ENCODE results near the gene KCNA10.
A peak's percentile ranks its signal among the peaks of the same experiment; 100 is the strongest.

KCNA10 gene

DNA sequence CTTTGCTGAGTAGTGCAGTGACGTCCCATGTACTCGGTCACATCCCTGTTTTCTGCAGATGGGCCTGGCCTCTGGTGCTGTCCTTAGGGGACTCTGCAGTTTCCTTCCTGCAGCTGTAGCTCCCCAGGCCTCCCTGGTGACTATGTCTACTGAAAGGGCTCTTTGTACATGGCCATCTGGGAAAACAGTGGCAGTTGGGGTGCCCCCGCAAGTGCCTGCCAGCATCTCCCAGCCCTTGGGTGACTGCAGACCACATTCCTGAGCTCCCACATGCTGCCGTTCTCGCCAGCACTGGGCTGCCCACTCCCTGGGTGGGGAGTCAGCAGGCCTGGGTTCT, 37.5 kb upstream of the KCNA10 start:
- peaks cover 60% of the 10 kb centered on the region for H3K27me3 ChIP-seq (ENCODE audit: insufficient read depth, insufficient read length)
- H3K9ac ChIP-seq (ENCODE audit: insufficient read length, low read depth), result no peak overlapping the region
- no peak overlapping the region for H3K4me3 ChIP-seq (ENCODE audit: insufficient read length, low read depth)
- H3K9me3 ChIP-seq (ENCODE audit: insufficient read depth, low read length), result no peaks in the 10 kb centered on the region
- peaks cover 14% of the 10 kb centered on the region for H3K4me1 ChIP-seq (ENCODE audit: insufficient read depth, insufficient read length)
- H3K36me3 ChIP-seq (ENCODE audit: insufficient read depth, insufficient read length, low read length), result no peaks in the 10 kb centered on the region
- DNase-seq (ENCODE audit: low read depth, low spot score), result no peak
- no peak for TF ChIP-seq YY1 (IDR thresholded peaks at IDR 0.05; ENCODE audit: insufficient read depth, insufficient read length)
- TF ChIP-seq SUZ12 (IDR thresholded peaks at IDR 0.05; ENCODE audit: extremely low read depth, insufficient read depth, insufficient read length), result no peak
- no peak; the same call in 1 of the 2 replicates for TF ChIP-seq ZNF274 (IDR thresholded peaks at IDR 0.05; ENCODE audit: low read depth, low read length)

DNA sequence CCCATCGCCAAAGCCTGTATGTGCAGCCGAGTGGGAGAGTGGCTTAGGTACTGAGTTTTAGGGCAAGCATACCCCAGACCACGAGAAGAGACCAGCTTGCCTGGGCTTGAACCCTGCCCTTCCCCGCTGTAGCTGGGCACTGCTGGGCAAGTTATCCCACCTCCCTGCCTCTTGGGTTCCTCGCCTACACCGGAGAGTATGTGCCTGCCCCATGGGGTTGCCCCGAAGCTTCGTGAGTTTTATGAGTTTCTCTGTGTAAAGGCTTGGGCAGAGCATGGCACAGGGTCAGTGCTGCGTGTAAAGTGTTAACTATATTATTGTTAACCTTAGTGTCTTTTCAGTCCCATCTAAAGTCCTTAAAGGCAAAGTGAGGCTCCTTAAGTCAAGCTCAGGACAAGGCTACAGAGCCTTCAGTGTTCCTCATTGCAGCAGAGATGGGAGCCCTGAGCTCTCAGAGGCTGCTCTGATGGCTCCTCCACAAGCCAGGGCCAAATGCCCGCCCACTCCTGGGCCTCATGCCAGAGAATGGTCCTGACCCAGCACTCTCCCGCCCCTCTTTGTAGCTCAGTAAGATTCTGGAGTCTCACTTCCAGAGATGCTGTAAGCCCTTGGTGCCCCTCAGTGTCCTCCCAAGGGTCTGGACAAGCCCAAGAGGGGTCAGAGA, 37.0 kb upstream of the KCNA10 start:
- TF ChIP-seq SUZ12 (IDR thresholded peaks at IDR 0.05; ENCODE audit: extremely low read depth, insufficient read depth, insufficient read length), result no peak
- TF ChIP-seq YY1 (IDR thresholded peaks at IDR 0.05; ENCODE audit: insufficient read depth, insufficient read length), result no peak
- no peak for TF ChIP-seq ZNF274 (IDR thresholded peaks at IDR 0.05; ENCODE audit: low read depth, low read length)
- DNase-seq (ENCODE audit: low read depth, low spot score), result no peak
- peak overlapping the region; percentile 44 for H3K4me3 ChIP-seq (ENCODE audit: insufficient read length, low read depth)

DNA sequence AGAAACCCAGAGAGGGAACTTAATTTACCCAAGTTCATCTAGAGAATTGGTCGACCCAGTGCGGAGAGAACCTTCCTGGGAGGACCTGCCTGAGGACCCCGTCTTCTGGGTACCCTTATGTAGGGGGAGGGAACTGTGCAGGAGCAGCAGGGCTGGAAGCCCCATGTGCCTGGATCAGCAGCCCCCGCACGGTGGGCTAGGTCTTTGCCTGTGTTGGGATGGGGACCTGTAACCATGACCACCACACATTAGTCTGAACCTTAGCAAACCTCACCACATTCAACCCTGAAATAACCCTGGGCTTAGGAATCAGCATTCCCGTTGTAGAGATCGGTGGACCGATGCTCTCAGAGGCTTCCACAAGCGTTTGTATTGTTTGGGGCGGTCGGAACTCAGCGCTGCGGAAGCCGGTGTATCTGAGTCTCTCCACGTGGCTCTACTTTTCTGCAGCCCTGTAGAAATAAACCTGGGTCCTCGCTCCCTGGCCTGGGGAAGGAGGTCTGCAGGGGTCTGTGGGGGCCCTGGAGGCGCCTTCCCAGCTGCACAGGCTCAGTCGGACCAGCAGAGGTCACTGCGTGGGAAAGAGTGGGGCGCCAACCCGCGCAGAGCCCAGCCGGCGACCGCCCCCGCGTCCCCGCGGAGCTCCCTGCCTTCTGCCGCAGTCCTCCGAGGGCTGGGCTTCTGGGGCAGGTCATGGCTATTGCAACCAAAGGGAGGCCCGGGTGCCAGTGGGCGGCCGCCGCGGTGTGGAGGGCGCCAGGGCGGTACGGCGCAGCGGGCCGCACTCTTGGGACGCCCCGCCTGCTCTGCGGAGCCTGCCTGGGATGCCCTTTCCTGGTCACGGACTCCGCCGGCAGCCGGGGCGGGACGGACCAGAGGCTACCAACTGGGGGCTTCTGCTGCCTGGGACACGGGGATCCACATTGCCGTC, 36.2 kb upstream of the KCNA10 start:
- Histone ChIP-seq H3K4me3 (ENCODE audit: insufficient read length, low read depth) (peak overlapping the region; percentile 44), H3K9ac (ENCODE audit: insufficient read length, low read depth) (peak overlapping the region; percentile 71), H3K4me1 (ENCODE audit: insufficient read depth, insufficient read length) (peaks cover 12% of the 10 kb centered on the region), H3K36me3 (ENCODE audit: insufficient read depth, insufficient read length, low read length) (no peaks in the 10 kb centered on the region), H3K27me3 (ENCODE audit: insufficient read depth, insufficient read length) (peaks cover 68% of the 10 kb centered on the region), H3K9me3 (ENCODE audit: insufficient read depth, low read length) (no peaks in the 10 kb centered on the region)
- TF ChIP-seq SUZ12 (IDR thresholded peaks at IDR 0.05; ENCODE audit: extremely low read depth, insufficient read depth, insufficient read length), result no peak
- TF ChIP-seq YY1 (IDR thresholded peaks at IDR 0.05; ENCODE audit: insufficient read depth, insufficient read length), result no peak
- TF ChIP-seq ZNF274 (IDR thresholded peaks at IDR 0.05; ENCODE audit: low read depth, low read length), result no peak
- DNase-seq (ENCODE audit: low read depth, low spot score), result peak; percentile 15

More for the DNA sequence above, 37.0 kb upstream of the KCNA10 start:
- no peaks in the 10 kb centered on the region for H3K9me3 ChIP-seq (ENCODE audit: insufficient read depth, low read length)
- no peaks in the 10 kb centered on the region for H3K36me3 ChIP-seq (ENCODE audit: insufficient read depth, insufficient read length, low read length)
- H3K27me3 ChIP-seq (ENCODE audit: insufficient read depth, insufficient read length), result peaks cover 65% of the 10 kb centered on the region
- H3K9ac ChIP-seq (ENCODE audit: insufficient read length, low read depth), result peak overlapping the region; percentile 71
- peaks cover 14% of the 10 kb centered on the region for H3K4me1 ChIP-seq (ENCODE audit: insufficient read depth, insufficient read length)

DNA sequence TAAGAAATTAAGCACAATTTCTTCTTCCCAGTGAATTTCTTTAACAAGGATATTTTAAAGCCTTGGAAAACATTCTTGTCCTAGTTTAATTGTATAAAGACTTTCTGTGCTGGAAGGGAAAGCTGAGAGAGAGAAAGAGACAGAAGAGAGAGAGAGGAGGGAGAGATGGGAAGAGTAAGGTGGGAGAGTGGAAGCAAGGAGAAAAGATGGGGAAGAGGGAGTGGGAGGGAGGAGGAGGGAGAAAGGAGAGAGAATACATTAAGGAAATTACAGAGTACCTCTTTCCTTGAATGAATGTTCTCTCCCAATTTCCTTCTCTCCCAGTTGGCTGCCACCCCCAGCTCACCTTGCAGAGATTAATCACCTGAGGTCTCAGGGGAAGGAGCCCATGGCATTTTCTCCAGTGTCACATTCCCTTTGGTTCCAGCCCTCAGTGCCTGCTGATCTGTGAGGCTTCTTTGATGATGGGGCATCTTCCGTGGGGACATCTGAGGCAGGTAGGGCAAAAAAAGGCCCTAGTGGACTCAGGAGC, 32.4 kb upstream of the KCNA10 start:
- TF ChIP-seq YY1 (IDR thresholded peaks at IDR 0.05; ENCODE audit: insufficient read depth, insufficient read length), result no peak
- no peak for TF ChIP-seq ZNF274 (IDR thresholded peaks at IDR 0.05; ENCODE audit: low read depth, low read length)
- no peak for TF ChIP-seq SUZ12 (IDR thresholded peaks at IDR 0.05; ENCODE audit: extremely low read depth, insufficient read depth, insufficient read length)
- Histone ChIP-seq H3K4me1 (ENCODE audit: insufficient read depth, insufficient read length) (peaks cover 6% of the 10 kb centered on the region), H3K4me3 (ENCODE audit: insufficient read length, low read depth) (no peak overlapping the region), H3K27me3 (ENCODE audit: insufficient read depth, insufficient read length) (peaks cover 51% of the 10 kb centered on the region), H3K9ac (ENCODE audit: insufficient read length, low read depth) (no peak overlapping the region), H3K9me3 (ENCODE audit: insufficient read depth, low read length) (no peaks in the 10 kb centered on the region), H3K36me3 (ENCODE audit: insufficient read depth, insufficient read length, low read length) (no peaks in the 10 kb centered on the region)
- DNase-seq (ENCODE audit: low read depth, low spot score), result no peak

DNA sequence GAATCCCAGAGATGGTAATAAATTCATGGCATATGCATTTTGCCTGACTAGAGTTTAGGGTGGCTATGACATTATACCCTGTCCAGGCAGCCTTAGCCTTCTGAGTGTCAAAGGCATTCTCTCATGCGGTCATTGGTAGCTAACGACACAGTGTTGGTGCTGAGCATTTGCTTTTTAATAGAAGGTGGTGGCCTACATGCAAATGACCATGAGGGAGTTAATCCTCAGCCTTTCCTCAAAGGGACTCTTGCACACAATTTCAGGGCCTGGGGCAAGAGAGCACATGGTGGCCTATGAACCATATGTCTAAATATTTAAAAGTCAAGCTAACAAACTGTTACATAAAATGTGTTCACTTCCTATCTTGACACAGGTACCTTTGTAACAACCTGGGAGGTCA, 30.9 kb upstream of the KCNA10 start:
- TF ChIP-seq YY1 (IDR thresholded peaks at IDR 0.05; ENCODE audit: insufficient read depth, insufficient read length) (no peak), ZNF274 (IDR thresholded peaks at IDR 0.05; ENCODE audit: low read depth, low read length) (no peak), SUZ12 (IDR thresholded peaks at IDR 0.05; ENCODE audit: extremely low read depth, insufficient read depth, insufficient read length) (no peak)
- H3K4me1 ChIP-seq (ENCODE audit: insufficient read depth, insufficient read length), result peaks cover under 1% of the 10 kb centered on the region
- H3K27me3 ChIP-seq (ENCODE audit: insufficient read depth, insufficient read length), result peaks cover 36% of the 10 kb centered on the region
- no peak overlapping the region for H3K9ac ChIP-seq (ENCODE audit: insufficient read length, low read depth)
- no peaks in the 10 kb centered on the region for H3K36me3 ChIP-seq (ENCODE audit: insufficient read depth, insufficient read length, low read length)
- H3K9me3 ChIP-seq (ENCODE audit: insufficient read depth, low read length), result no peaks in the 10 kb centered on the region
- no peak for DNase-seq (ENCODE audit: low read depth, low spot score)
- H3K4me3 ChIP-seq (ENCODE audit: insufficient read length, low read depth), result no peak overlapping the region

DNA sequence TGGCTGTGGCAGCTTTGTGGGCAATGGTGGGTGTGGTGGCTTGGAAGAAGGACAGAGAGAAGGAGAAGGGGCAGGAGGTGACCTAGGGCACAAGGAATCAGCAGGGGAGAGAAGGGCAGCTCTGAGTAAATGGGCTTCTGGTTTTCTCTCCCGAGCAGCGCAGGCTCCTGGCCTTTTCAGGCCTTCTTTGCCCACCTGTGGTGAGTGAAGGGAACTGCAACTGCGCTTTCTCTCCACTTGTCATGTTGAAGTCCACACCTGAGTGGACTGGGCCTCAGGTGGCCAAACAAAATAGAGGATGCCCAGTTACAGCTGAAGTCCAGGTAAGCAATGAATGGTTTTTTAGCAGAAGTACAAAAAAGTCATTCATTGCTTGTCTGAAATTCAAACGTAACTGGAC, 29.4 kb upstream of the KCNA10 start:
- Histone ChIP-seq H3K36me3 (ENCODE audit: insufficient read depth, insufficient read length, low read length) (no peaks in the 10 kb centered on the region), H3K4me1 (ENCODE audit: insufficient read depth, insufficient read length) (no peaks in the 10 kb centered on the region), H3K9ac (ENCODE audit: insufficient read length, low read depth) (no peak overlapping the region), H3K27me3 (ENCODE audit: insufficient read depth, insufficient read length) (peaks cover 31% of the 10 kb centered on the region), H3K4me3 (ENCODE audit: insufficient read length, low read depth) (no peak overlapping the region), H3K9me3 (ENCODE audit: insufficient read depth, low read length) (no peaks in the 10 kb centered on the region)
- DNase-seq (ENCODE audit: low read depth, low spot score), result no peak
- no peak for TF ChIP-seq YY1 (IDR thresholded peaks at IDR 0.05; ENCODE audit: insufficient read depth, insufficient read length)
- no peak for TF ChIP-seq ZNF274 (IDR thresholded peaks at IDR 0.05; ENCODE audit: low read depth, low read length)
- TF ChIP-seq SUZ12 (IDR thresholded peaks at IDR 0.05; ENCODE audit: extremely low read depth, insufficient read depth, insufficient read length), result no peak

DNA sequence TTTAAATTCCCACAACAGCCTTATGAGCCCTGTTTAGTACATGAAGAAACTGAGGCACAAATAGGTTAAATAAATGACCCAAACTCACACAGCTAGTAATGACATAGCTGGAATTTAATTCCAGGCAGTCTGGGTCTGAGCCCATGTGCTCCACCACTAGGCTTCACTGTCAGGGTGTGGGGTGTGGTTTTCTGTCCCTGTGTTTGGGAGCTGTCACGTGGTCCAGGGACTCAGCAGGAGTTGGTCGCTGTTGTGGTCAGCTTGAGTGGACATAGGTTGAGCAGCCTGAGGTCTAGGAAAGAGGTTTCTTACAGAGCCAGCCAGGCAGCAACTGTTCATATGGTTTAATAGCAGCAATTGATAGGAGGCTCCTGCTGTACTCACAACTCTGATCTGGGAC, 28.0 kb upstream of the KCNA10 start:
- no peak for TF ChIP-seq SUZ12 (IDR thresholded peaks at IDR 0.05; ENCODE audit: extremely low read depth, insufficient read depth, insufficient read length)
- no peak for TF ChIP-seq YY1 (IDR thresholded peaks at IDR 0.05; ENCODE audit: insufficient read depth, insufficient read length)
- no peak for TF ChIP-seq ZNF274 (IDR thresholded peaks at IDR 0.05; ENCODE audit: low read depth, low read length)
- Histone ChIP-seq H3K27me3 (ENCODE audit: insufficient read depth, insufficient read length) (peaks cover 18% of the 10 kb centered on the region), H3K9me3 (ENCODE audit: insufficient read depth, low read length) (no peaks in the 10 kb centered on the region)

More for the DNA sequence above, 28.0 kb upstream of the KCNA10 start:
- no peak overlapping the region for H3K4me3 ChIP-seq (ENCODE audit: insufficient read length, low read depth)
- no peaks in the 10 kb centered on the region for H3K4me1 ChIP-seq (ENCODE audit: insufficient read depth, insufficient read length)
- no peaks in the 10 kb centered on the region for H3K36me3 ChIP-seq (ENCODE audit: insufficient read depth, insufficient read length, low read length)
- no peak overlapping the region for H3K9ac ChIP-seq (ENCODE audit: insufficient read length, low read depth)
- DNase-seq (ENCODE audit: low read depth, low spot score), result no peak
